Aorta (tissue), 5 donors: ENCODE data around the gene SCGB3A1. TPM values are rescaled to one million over a fixed set of nuclear protein-coding genes. Genes with fewer than 3 reads are reported as not detected.

ENCODE experiments used
- ATAC-seq: fragments of 200-7000 bp; cut with Tn5 transposase; one replicate; pipeline ENCODE4 v1.9.1; 2022; ENCODE audit warnings: moderate library complexity; ENCODE audit not compliant: low FRiP score
- DNase-seq, 2 donors: peaks; one replicate each; pipeline ENCODE4 v3.0.0-alpha.2; 2020
- H3K27ac ChIP-seq, 2 donors: one replicate each; pipeline ENCODE4 v1.5.1; 2013; ENCODE audit warnings: low read length in 2 of 2, mild to moderate bottlenecking in 2 of 2, moderate library complexity in 2 of 2, control low read depth in 1 of 2, inconsistent platforms in 1 of 2, low read depth in 1 of 2
- H3K27me3 ChIP-seq, 2 donors: one replicate each; pipeline ENCODE4 v1.6.1; 2013; ENCODE audit warnings: control low read depth in 1 of 2, low read length in 1 of 2, mild to moderate bottlenecking in 1 of 2, moderate library complexity in 1 of 2; ENCODE audit not compliant: insufficient read depth in 2 of 2, control insufficient read depth in 1 of 2
- H3K36me3 ChIP-seq, 2 donors: one replicate each; pipeline ENCODE4 v1.6.1; 2013; ENCODE audit warnings: control low read depth in 1 of 2, low read length in 1 of 2, mild to moderate bottlenecking in 1 of 2; ENCODE audit not compliant: insufficient read depth in 2 of 2, control insufficient read depth in 1 of 2
- H3K4me1 ChIP-seq, 2 donors: one replicate each; pipeline ENCODE4 v1.6.1; 2013; ENCODE audit warnings: low read length in 2 of 2, control low read depth in 1 of 2, mild to moderate bottlenecking in 1 of 2, moderate library complexity in 1 of 2; ENCODE audit not compliant: insufficient read depth in 2 of 2, control insufficient read depth in 1 of 2
- H3K4me3 ChIP-seq, 2 donors: one replicate each; pipeline ENCODE4 v1.5.1; 2013; ENCODE audit warnings: low read length in 2 of 2, control low read depth in 1 of 2, mild to moderate bottlenecking in 1 of 2
- H3K9me3 ChIP-seq: one replicate; pipeline ENCODE4 v1.6.1; 2013; ENCODE audit warnings: mild to moderate bottlenecking, low read length; ENCODE audit not compliant: control insufficient read depth
- WGBS, 2 donors: extraction: QIAGEN DNeasy Blood & Tissue Kit; methylation state at CpG; one replicate each; pipeline ENCODE4 v1.1.7; 2013; 5-methylcytosine and 5-hydroxymethylcytosine counted together
- intact Hi-C, 2 donors: fragments of 100-400 bp; cut with DNase I; formaldehyde crosslinking; loops; one replicate each; pipeline versions ENCODE4 v1.14.2 to v1.15.0; 2022
- polyA plus RNA-seq, 2 donors: library from polyadenylated mRNA; stranded (reverse); fragments of 200-250 nt; gene quantifications; one replicate each; pipeline ENCODE4 v1.2.3, GENCODE V29; 2013
- total RNA-seq, 2 donors: library from RNA; stranded (reverse); fragmentation: NEBNext Ultra II Directional; extraction: Animal tissue kit (Norgen Biotek cat#: 25700); gene quantifications; one replicate each; pipeline ENCODE4 v1.2.1, GENCODE V29; 2021
- donor health status: healthy with polysubstance abuse.
- donor health status: Bipolar disorder and iron deficiency.
- donor health status: DM: no; HTN: no; CAD: no.
- donor health status: DM: no; HTN: no; CAD: no.
- donor health status: DM: yes; HTN: yes; CAD: no.

SCGB3A1 gene
- total and polyA plus RNA-seq, 4 donors: 2.0 TPM; not detected in 3

- 84 to 88% methylated on average over 36 of the region's 36 CpGs for WGBS, 2 donors
- intact Hi-C loops: no loop called here
Measured at GRCh38 chr5:180601591-180602480, 10.5 kb upstream of the SCGB3A1 start.

GRCh38 chr5:180600554-180601041, 9.3 kb upstream of the SCGB3A1 start:
- intact Hi-C loops: no loop called here
- no peak overlapping the region for H3K4me3 ChIP-seq
- no peaks in the 10 kb centered on the region for H3K27me3 ChIP-seq
- H3K27ac ChIP-seq: no peak overlapping the region
- H3K36me3 ChIP-seq: no peaks in the 10 kb centered on the region
- ATAC-seq: no peak
- H3K4me1 ChIP-seq: no peaks in the 10 kb centered on the region
- WGBS, 2 donors: 85 to 88% methylated on average over 10 to 12 of the region's 12 CpGs
- no peaks in the 10 kb centered on the region for H3K9me3 ChIP-seq
- peak in 1 of 2 donors; percentile 42 for DNase-seq

More at GRCh38 chr5:180601591-180602480, 10.5 kb upstream of the SCGB3A1 start:
- H3K36me3 ChIP-seq: no peaks in the 10 kb centered on the region
- no peak overlapping the region for H3K4me3 ChIP-seq
- H3K4me1 ChIP-seq: no peaks in the 10 kb centered on the region
- no peaks in the 10 kb centered on the region for H3K27me3 ChIP-seq
- DNase-seq (peak; percentile 38 to 66), ATAC-seq (no peak)
- no peak overlapping the region for H3K27ac ChIP-seq
- no peaks in the 10 kb centered on the region for H3K9me3 ChIP-seq

GRCh38 chr5:180599981-180600553, 8.8 kb upstream of the SCGB3A1 start:
- Histone ChIP-seq H3K27me3 (no peaks in the 10 kb centered on the region), H3K4me1 (no peaks in the 10 kb centered on the region), H3K4me3 (no peak overlapping the region), H3K36me3 (no peaks in the 10 kb centered on the region), H3K27ac (no peak overlapping the region), H3K9me3 (no peaks in the 10 kb centered on the region)
- intact Hi-C loops: no loop called here
- ATAC-seq: no peak
- 74 to 77% methylated on average over 16 of the region's 16 CpGs for WGBS, 2 donors
- DNase-seq: peak in 1 of 2 donors; percentile 32

- ATAC-seq: no peak
- H3K4me1 ChIP-seq: no peaks in the 10 kb centered on the region
- intact Hi-C loops: no loop called here
- no peaks in the 10 kb centered on the region for H3K36me3 ChIP-seq
- no peaks in the 10 kb centered on the region for H3K27me3 ChIP-seq
- DNase-seq: peak in 1 of 2 donors; percentile 37
- 91 to 94% methylated on average over 6 of the region's 6 CpGs for WGBS, 2 donors
- no peaks in the 10 kb centered on the region for H3K9me3 ChIP-seq
- H3K27ac ChIP-seq: no peak overlapping the region
- H3K4me3 ChIP-seq: no peak overlapping the region
Measured at GRCh38 chr5:180599590-180599914, 8.3 kb upstream of the SCGB3A1 start.

- Histone ChIP-seq H3K4me1 (no peaks in the 10 kb centered on the region), H3K27ac (no peak overlapping the region), H3K4me3 (no peak overlapping the region), H3K27me3 (no peaks in the 10 kb centered on the region), H3K36me3 (no peaks in the 10 kb centered on the region), H3K9me3 (no peaks in the 10 kb centered on the region)
- WGBS, 2 donors: 90 to 93% methylated on average over 16 of the region's 16 CpGs
- intact Hi-C loops: no loop called here
- no peak for ATAC-seq
- peak in 1 of 2 donors; percentile 23 for DNase-seq
Measured at GRCh38 chr5:180598797-180599589, 7.7 kb upstream of the SCGB3A1 start.

GRCh38 chr5:180598316-180598701, 7.0 kb upstream of the SCGB3A1 start:
- intact Hi-C loops: no loop called here
- ATAC-seq (no peak), DNase-seq (peak in 1 of 2 donors; percentile 52)
- Histone ChIP-seq H3K27me3 (no peaks in the 10 kb centered on the region), H3K4me1 (no peaks in the 10 kb centered on the region), H3K4me3 (no peak overlapping the region), H3K36me3 (no peaks in the 10 kb centered on the region), H3K9me3 (no peaks in the 10 kb centered on the region), H3K27ac (no peak overlapping the region)
- WGBS, 2 donors: 78 to 79% methylated on average over 9 of the region's 9 CpGs

GRCh38 chr5:180596668-180597231, 5.5 kb upstream of the SCGB3A1 start:
- H3K9me3 ChIP-seq: no peaks in the 10 kb centered on the region
- no peaks in the 10 kb centered on the region for H3K27me3 ChIP-seq
- no peak overlapping the region for H3K4me3 ChIP-seq
- intact Hi-C loops: no loop called here
- no peak for ATAC-seq
- H3K4me1 ChIP-seq: no peaks in the 10 kb centered on the region
- H3K36me3 ChIP-seq: no peaks in the 10 kb centered on the region
- no peak for DNase-seq
- WGBS, 2 donors: 68 to 69% methylated on average over 22 to 24 of the region's 24 CpGs
- H3K27ac ChIP-seq: no peak overlapping the region

- no peak overlapping the region for H3K27ac ChIP-seq
- no peak for ATAC-seq
- WGBS, 2 donors: 89 to 93% methylated on average over 12 of the region's 12 CpGs
- no peaks in the 10 kb centered on the region for H3K27me3 ChIP-seq
- no peak for DNase-seq
- H3K36me3 ChIP-seq: no peaks in the 10 kb centered on the region
- no peak overlapping the region for H3K4me3 ChIP-seq
- no peaks in the 10 kb centered on the region for H3K9me3 ChIP-seq
- H3K4me1 ChIP-seq: no peaks in the 10 kb centered on the region
- intact Hi-C loops: no loop called here
Measured at GRCh38 chr5:180596115-180596667, 4.9 kb upstream of the SCGB3A1 start.
